Omental fat pad (tissue), 4 donors: ENCODE measurements around the gene TIAM2. TPM values are rescaled to one million over a fixed set of nuclear protein-coding genes. Genes with fewer than 3 reads are reported as not detected.

Experiments used
- ATAC-seq: fragments of 150-250 bp; one replicate; pipeline ENCODE4 v1.9.1; 2016; ENCODE audit warnings: mild to moderate bottlenecking, moderate library complexity; ENCODE audit not compliant: low FRiP score
- DNase-seq: peaks from one replicate; pipeline ENCODE4 v3.0.0-alpha.2; 2019; ENCODE audit warnings: low spot score
- total RNA-seq, 4 donors: library from RNA; depleted of rRNA; stranded (reverse); fragments of >200 nt; gene quantifications; one replicate each; pipeline ENCODE4 v1.1.0, GENCODE V29; 2016
- TF ChIP-seq, protein P1 (sequence below), 3 donors: fragments of 450-650 bp; IDR thresholded peaks; one replicate each; pipeline ENCODE4 v1.5.1; 2016 to 2017; ENCODE audit warnings: antibody characterized with exemption in 3 of 3, mild to moderate bottlenecking in 3 of 3, moderate library complexity in 2 of 3

The TIAM2 gene
- total RNA-seq, 4 donors from 2014 or later = 4.8 to 10.6 (median 6.4) TPM

DNA sequence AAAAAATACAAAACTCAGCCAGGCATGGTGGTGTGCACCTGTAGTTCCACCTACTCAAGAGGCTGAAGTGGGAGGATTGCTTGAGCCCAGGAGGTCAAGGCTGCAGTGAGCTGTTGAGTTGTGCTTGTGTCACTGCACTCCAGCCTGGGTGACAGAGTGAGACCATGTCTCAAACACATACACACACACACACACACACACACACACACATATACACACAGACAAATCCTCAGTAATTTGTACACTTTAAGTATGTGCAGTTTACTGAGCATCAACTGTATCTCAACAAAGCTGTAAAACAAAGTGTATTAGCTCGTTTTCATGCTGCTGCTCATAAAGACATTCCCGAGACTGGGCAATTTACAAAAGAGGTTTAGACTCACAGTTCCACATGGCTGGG lies 311.8 kb downstream of the TIAM2 start:
- TF ChIP-seq, protein P1, sequence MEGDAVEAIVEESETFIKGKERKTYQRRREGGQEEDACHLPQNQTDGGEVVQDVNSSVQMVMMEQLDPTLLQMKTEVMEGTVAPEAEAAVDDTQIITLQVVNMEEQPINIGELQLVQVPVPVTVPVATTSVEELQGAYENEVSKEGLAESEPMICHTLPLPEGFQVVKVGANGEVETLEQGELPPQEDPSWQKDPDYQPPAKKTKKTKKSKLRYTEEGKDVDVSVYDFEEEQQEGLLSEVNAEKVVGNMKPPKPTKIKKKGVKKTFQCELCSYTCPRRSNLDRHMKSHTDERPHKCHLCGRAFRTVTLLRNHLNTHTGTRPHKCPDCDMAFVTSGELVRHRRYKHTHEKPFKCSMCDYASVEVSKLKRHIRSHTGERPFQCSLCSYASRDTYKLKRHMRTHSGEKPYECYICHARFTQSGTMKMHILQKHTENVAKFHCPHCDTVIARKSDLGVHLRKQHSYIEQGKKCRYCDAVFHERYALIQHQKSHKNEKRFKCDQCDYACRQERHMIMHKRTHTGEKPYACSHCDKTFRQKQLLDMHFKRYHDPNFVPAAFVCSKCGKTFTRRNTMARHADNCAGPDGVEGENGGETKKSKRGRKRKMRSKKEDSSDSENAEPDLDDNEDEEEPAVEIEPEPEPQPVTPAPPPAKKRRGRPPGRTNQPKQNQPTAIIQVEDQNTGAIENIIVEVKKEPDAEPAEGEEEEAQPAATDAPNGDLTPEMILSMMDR (IDR thresholded peaks at IDR 0.05) = no peak
- ATAC-seq (no peak), DNase-seq (no peak)
